Measurements from ENCODE around the gene RPRD1B.
A peak's percentile ranks its signal among the peaks of the same experiment; 100 is the strongest.

RPRD1B gene

GRCh38 chr20:38120625-38120988 lies 87.1 kb downstream of the RPRD1B start:
- in situ Hi-C loops (cut with HindIII; ENCODE audit: low sequenced_read_pairs), result no loop called here
- TF ChIP-seq, protein P1, sequence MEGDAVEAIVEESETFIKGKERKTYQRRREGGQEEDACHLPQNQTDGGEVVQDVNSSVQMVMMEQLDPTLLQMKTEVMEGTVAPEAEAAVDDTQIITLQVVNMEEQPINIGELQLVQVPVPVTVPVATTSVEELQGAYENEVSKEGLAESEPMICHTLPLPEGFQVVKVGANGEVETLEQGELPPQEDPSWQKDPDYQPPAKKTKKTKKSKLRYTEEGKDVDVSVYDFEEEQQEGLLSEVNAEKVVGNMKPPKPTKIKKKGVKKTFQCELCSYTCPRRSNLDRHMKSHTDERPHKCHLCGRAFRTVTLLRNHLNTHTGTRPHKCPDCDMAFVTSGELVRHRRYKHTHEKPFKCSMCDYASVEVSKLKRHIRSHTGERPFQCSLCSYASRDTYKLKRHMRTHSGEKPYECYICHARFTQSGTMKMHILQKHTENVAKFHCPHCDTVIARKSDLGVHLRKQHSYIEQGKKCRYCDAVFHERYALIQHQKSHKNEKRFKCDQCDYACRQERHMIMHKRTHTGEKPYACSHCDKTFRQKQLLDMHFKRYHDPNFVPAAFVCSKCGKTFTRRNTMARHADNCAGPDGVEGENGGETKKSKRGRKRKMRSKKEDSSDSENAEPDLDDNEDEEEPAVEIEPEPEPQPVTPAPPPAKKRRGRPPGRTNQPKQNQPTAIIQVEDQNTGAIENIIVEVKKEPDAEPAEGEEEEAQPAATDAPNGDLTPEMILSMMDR (IDR thresholded peaks at IDR 0.05; ENCODE audit: low read depth, low read length, missing control alignments), result no peak
- DNase-seq (ENCODE audit: low read depth), result no peak
- H3K4me3 ChIP-seq (ENCODE audit: low read depth, low read length), result no peak overlapping the region

- in situ Hi-C loops (cut with HindIII; ENCODE audit: low sequenced_read_pairs), result no loop called here
- TF ChIP-seq, protein P1 (IDR thresholded peaks at IDR 0.05; ENCODE audit: low read depth, low read length, missing control alignments), result no peak
- no peak for DNase-seq (ENCODE audit: low read depth)
- no peak overlapping the region for H3K4me3 ChIP-seq (ENCODE audit: low read depth, low read length)
Observed at GRCh38 chr20:38121741-38122140, 88.2 kb downstream of the RPRD1B start.

- no peak overlapping the region for H3K4me3 ChIP-seq (ENCODE audit: low read depth, low read length)
- in situ Hi-C loops (cut with HindIII; ENCODE audit: low sequenced_read_pairs), result no loop called here
- TF ChIP-seq, protein P1 (IDR thresholded peaks at IDR 0.05; ENCODE audit: low read depth, low read length, missing control alignments), result no peak
- DNase-seq (ENCODE audit: low read depth), result no peak
Observed at GRCh38 chr20:38123021-38123587, 89.6 kb downstream of the RPRD1B start.

- TF ChIP-seq, protein P1 (IDR thresholded peaks at IDR 0.05; ENCODE audit: low read depth, low read length, missing control alignments), result peak; percentile 42
- H3K4me3 ChIP-seq (ENCODE audit: low read depth, low read length), result no peak overlapping the region
- in situ Hi-C loops (cut with HindIII; ENCODE audit: low sequenced_read_pairs), result loop anchor here (5.0 kb wide), 1 partner anchor 53 kb away; no protein-coding TSS in a partner anchor
- DNase-seq (ENCODE audit: low read depth), result no peak
Observed at GRCh38 chr20:38125157-38126056, 91.9 kb downstream of the RPRD1B start.

GRCh38 chr20:38126146-38126921 lies 92.8 kb downstream of the RPRD1B start:
- H3K4me3 ChIP-seq (ENCODE audit: low read depth, low read length), result no peak overlapping the region
- no peak for DNase-seq (ENCODE audit: low read depth)
- TF ChIP-seq, protein P1 (IDR thresholded peaks at IDR 0.05; ENCODE audit: low read depth, low read length, missing control alignments), result no peak
- in situ Hi-C loops (cut with HindIII; ENCODE audit: low sequenced_read_pairs), result loop anchor here (5.0 kb wide), 1 partner anchor 54 kb away; no protein-coding TSS in a partner anchor

GRCh38 chr20:38126932-38127621 lies 93.5 kb downstream of the RPRD1B start:
- no peak overlapping the region for H3K4me3 ChIP-seq (ENCODE audit: low read depth, low read length)
- DNase-seq (ENCODE audit: low read depth), result peak; percentile 55
- TF ChIP-seq, protein P1 (IDR thresholded peaks at IDR 0.05; ENCODE audit: low read depth, low read length, missing control alignments), result no peak
- in situ Hi-C loops (cut with HindIII; ENCODE audit: low sequenced_read_pairs), result loop anchor here (5.0 kb wide), 1 partner anchor 55 kb away; no protein-coding TSS in a partner anchor

Measured in astrocyte of the cerebellum (primary cell).